Measurements from ENCODE around the gene PTBP1. TPM values are rescaled to one million over a fixed set of nuclear protein-coding genes. Genes with fewer than 3 reads are reported as not detected.

The PTBP1 gene
- total and polyA plus RNA-seq, 2 experiments from 2014 or later, result 539 to 632 TPM

- TF ChIP-seq ZNF462 (CRISPR knock-in tag; IDR thresholded peaks at IDR 0.05) (no peak), REST (IDR thresholded peaks at IDR 0.05; ENCODE audit: unreplicated experiment) (no peak), NANOG (IDR thresholded peaks at IDR 0.05; ENCODE audit: borderline replicate concordance) (no peak), ZNF114 (CRISPR knock-in tag; IDR thresholded peaks at IDR 0.05) (no peak), EZH2phosphoT487 (IDR thresholded peaks at IDR 0.05; ENCODE audit: unreplicated experiment) (no peak)
These were observed 18.0 kb downstream of the PTBP1 start (continued) for GRCh38 chr19:815079-815774.
